ENCODE data around the gene ITGAX. TPM values are rescaled to one million over a fixed set of nuclear protein-coding genes. Genes with fewer than 3 reads are reported as not detected.

ITGAX gene
- polyA plus RNA-seq, 1 of the 3 experiments (the other 2 are of a cell fraction), result 0.66 TPM

DNA sequence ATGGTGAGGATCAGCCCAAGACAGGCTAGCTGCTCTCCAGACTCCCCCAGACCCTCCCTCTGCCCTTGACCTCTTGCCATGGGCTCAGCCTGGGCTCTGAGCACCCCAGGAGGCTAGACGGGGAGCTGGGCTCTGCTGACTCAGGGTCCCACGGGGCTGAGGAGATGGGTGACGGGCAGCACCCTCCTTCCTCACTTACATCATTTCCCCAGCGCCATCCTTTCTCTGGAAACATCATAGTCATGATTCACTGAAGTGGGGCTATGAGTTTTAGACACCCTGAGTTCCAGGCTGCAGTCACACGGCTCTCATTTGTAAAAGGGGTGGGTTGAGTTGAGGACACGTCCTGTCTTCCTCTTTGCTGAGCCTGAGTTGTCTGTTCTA, 3.0 kb upstream of the ITGAX start:
- Histone ChIP-seq H3K9me2 (no peaks in the 10 kb centered on the region), H3K4me2 (peak overlapping the region; percentile 46; the same call in 1 of the 2 replicates), H3K36me3 (replicated peaks in 1 of 2; ENCODE audit: control insufficient read depth in 1 of 2, insufficient read depth in 2 of 2, low read length in 1 of 2) (no peaks in the 10 kb centered on the region), H3K79me2 (ENCODE audit: insufficient read depth) (no peaks in the 10 kb centered on the region), H3K9ac (no peak overlapping the region), H3F3A (replicated peaks; ENCODE audit: insufficient read depth) (no peaks in the 10 kb centered on the region), H2AFZ (ENCODE audit: low read depth) (peak overlapping the region; percentile 29; the same call in 1 of the 2 replicates), H3K4me1 (ENCODE audit: control insufficient read depth in 1 of 2, insufficient read depth in 2 of 2, low read depth in 1 of 2, low read length in 1 of 2) (no peaks in the 10 kb centered on the region), H4K20me1 (ENCODE audit: insufficient read depth) (no peaks in the 10 kb centered on the region), H3K9me3 (no peaks in the 10 kb centered on the region), H3K4me3 (ENCODE audit: low read depth in 2 of 2, low read length in 1 of 2) (peak overlapping the region in 1 of 2 experiments; percentile 38; a peak in 1 of 4 replicates), H3K27me3 (ENCODE audit: insufficient read depth) (peaks cover 14% of the 10 kb centered on the region; the same call in 1 of the 2 replicates), H3K27ac (ENCODE audit: low read depth in 2 of 2, low read length in 1 of 2) (no peak overlapping the region)
- 13% methylated on average over 6 of the region's 6 CpGs for WGBS (ENCODE audit: low lambda C conversion rate)
- POLR2A ChIA-PET, result no interaction called here
- TF ChIP-seq FOSL2 (IDR thresholded peaks at IDR 0.05; ENCODE audit: borderline replicate concordance, low read depth) (no peak), RCOR1 (IDR thresholded peaks at IDR 0.05; ENCODE audit: low read length) (no peak), TCF12 (IDR thresholded peaks at IDR 0.05) (no peak), SIN3A (IDR thresholded peaks at IDR 0.05; ENCODE audit: borderline replicate concordance, low read depth, low read length) (no peak), FOXM1 (IDR thresholded peaks at IDR 0.05; ENCODE audit: low read depth) (no peak), GATA2 (CRISPR knock-in tag; IDR thresholded peaks at IDR 0.05) (no peak), RXRA (IDR thresholded peaks at IDR 0.05; ENCODE audit: borderline replicate concordance, low read depth) (no peak), MXI1 (IDR thresholded peaks at IDR 0.05; ENCODE audit: low read depth, low read length) (no peak), NFIC (IDR thresholded peaks at IDR 0.05; ENCODE audit: borderline replicate concordance) (no peak), EP300 (IDR thresholded peaks at IDR 0.05; ENCODE audit: borderline replicate concordance in 1 of 2, low read depth in 1 of 2, low read length in 1 of 2) (no peak), YY1 (IDR thresholded peaks at IDR 0.05; ENCODE audit: low read depth) (no peak)
- TF ChIP-seq, protein P1, sequence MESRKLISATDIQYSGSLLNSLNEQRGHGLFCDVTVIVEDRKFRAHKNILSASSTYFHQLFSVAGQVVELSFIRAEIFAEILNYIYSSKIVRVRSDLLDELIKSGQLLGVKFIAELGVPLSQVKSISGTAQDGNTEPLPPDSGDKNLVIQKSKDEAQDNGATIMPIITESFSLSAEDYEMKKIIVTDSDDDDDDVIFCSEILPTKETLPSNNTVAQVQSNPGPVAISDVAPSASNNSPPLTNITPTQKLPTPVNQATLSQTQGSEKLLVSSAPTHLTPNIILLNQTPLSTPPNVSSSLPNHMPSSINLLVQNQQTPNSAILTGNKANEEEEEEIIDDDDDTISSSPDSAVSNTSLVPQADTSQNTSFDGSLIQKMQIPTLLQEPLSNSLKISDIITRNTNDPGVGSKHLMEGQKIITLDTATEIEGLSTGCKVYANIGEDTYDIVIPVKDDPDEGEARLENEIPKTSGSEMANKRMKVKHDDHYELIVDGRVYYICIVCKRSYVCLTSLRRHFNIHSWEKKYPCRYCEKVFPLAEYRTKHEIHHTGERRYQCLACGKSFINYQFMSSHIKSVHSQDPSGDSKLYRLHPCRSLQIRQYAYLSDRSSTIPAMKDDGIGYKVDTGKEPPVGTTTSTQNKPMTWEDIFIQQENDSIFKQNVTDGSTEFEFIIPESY (IDR thresholded peaks at IDR 0.05; ENCODE audit: borderline replicate concordance, low read depth), result no peak
- TF ChIP-seq, protein P2, sequence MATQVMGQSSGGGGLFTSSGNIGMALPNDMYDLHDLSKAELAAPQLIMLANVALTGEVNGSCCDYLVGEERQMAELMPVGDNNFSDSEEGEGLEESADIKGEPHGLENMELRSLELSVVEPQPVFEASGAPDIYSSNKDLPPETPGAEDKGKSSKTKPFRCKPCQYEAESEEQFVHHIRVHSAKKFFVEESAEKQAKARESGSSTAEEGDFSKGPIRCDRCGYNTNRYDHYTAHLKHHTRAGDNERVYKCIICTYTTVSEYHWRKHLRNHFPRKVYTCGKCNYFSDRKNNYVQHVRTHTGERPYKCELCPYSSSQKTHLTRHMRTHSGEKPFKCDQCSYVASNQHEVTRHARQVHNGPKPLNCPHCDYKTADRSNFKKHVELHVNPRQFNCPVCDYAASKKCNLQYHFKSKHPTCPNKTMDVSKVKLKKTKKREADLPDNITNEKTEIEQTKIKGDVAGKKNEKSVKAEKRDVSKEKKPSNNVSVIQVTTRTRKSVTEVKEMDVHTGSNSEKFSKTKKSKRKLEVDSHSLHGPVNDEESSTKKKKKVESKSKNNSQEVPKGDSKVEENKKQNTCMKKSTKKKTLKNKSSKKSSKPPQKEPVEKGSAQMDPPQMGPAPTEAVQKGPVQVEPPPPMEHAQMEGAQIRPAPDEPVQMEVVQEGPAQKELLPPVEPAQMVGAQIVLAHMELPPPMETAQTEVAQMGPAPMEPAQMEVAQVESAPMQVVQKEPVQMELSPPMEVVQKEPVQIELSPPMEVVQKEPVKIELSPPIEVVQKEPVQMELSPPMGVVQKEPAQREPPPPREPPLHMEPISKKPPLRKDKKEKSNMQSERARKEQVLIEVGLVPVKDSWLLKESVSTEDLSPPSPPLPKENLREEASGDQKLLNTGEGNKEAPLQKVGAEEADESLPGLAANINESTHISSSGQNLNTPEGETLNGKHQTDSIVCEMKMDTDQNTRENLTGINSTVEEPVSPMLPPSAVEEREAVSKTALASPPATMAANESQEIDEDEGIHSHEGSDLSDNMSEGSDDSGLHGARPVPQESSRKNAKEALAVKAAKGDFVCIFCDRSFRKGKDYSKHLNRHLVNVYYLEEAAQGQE (IDR thresholded peaks at IDR 0.05; ENCODE audit: low read depth, low read length), result no peak
- TF ChIP-seq, protein P3, sequence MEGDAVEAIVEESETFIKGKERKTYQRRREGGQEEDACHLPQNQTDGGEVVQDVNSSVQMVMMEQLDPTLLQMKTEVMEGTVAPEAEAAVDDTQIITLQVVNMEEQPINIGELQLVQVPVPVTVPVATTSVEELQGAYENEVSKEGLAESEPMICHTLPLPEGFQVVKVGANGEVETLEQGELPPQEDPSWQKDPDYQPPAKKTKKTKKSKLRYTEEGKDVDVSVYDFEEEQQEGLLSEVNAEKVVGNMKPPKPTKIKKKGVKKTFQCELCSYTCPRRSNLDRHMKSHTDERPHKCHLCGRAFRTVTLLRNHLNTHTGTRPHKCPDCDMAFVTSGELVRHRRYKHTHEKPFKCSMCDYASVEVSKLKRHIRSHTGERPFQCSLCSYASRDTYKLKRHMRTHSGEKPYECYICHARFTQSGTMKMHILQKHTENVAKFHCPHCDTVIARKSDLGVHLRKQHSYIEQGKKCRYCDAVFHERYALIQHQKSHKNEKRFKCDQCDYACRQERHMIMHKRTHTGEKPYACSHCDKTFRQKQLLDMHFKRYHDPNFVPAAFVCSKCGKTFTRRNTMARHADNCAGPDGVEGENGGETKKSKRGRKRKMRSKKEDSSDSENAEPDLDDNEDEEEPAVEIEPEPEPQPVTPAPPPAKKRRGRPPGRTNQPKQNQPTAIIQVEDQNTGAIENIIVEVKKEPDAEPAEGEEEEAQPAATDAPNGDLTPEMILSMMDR (IDR thresholded peaks at IDR 0.05), result no peak
- TF ChIP-seq, protein P4, sequence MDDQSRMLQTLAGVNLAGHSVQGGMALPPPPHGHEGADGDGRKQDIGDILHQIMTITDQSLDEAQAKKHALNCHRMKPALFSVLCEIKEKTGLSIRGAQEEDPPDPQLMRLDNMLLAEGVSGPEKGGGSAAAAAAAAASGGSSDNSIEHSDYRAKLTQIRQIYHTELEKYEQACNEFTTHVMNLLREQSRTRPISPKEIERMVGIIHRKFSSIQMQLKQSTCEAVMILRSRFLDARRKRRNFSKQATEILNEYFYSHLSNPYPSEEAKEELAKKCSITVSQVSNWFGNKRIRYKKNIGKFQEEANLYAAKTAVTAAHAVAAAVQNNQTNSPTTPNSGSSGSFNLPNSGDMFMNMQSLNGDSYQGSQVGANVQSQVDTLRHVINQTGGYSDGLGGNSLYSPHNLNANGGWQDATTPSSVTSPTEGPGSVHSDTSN (IDR thresholded peaks at IDR 0.05), result no peak
- DNase-seq, result no peak
- CTCF ChIA-PET, result no interaction called here

Measured in SK-N-SH (cell line).